Fibroblast of pulmonary artery (primary cell): ENCODE results near the gene DACT2.

Experiments
- DNase-seq: peaks from one replicate; pipeline ENCODE4 v3.0.0-alpha.2; 2010; ENCODE audit warnings: low read depth
- H3K4me3 ChIP-seq: replicated peaks from 2 replicates; pipeline ENCODE4 v1.5.1; 2011; ENCODE audit warnings: low read depth, mild to moderate bottlenecking, control low read depth, low read length, moderate library complexity
- TF ChIP-seq, protein P1 (sequence below): IDR thresholded peaks from 2 replicates; pipeline ENCODE4 v1.5.1; 2011; ENCODE audit warnings: mild to moderate bottlenecking, control low read depth, low read length, inconsistent platforms; ENCODE audit errors: missing control alignments

The DACT2 gene

DNA sequence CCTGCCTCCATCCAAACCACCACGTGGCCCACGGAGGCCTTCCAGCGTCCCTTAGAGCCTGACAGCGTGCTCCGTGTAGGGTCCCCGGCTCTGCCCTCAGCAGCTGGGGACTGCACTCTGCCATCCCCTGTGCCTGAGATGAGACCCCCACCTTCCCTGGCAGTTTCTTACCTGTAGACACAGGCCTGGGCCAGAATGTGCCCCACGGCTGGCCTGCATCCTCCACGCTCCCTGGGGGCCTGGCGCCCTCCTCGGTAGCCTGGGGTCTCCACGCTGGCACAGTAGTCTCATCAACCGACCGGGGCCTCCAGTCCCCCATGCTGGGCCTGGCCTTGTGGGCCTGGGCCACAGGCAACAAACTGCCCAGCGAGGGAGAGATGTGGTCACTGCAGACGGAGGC, 9.6 kb downstream of the DACT2 start:
- TF ChIP-seq, protein P1, sequence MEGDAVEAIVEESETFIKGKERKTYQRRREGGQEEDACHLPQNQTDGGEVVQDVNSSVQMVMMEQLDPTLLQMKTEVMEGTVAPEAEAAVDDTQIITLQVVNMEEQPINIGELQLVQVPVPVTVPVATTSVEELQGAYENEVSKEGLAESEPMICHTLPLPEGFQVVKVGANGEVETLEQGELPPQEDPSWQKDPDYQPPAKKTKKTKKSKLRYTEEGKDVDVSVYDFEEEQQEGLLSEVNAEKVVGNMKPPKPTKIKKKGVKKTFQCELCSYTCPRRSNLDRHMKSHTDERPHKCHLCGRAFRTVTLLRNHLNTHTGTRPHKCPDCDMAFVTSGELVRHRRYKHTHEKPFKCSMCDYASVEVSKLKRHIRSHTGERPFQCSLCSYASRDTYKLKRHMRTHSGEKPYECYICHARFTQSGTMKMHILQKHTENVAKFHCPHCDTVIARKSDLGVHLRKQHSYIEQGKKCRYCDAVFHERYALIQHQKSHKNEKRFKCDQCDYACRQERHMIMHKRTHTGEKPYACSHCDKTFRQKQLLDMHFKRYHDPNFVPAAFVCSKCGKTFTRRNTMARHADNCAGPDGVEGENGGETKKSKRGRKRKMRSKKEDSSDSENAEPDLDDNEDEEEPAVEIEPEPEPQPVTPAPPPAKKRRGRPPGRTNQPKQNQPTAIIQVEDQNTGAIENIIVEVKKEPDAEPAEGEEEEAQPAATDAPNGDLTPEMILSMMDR = no peak
- H3K4me3 ChIP-seq = no peak overlapping the region
- no peak for DNase-seq

DNA sequence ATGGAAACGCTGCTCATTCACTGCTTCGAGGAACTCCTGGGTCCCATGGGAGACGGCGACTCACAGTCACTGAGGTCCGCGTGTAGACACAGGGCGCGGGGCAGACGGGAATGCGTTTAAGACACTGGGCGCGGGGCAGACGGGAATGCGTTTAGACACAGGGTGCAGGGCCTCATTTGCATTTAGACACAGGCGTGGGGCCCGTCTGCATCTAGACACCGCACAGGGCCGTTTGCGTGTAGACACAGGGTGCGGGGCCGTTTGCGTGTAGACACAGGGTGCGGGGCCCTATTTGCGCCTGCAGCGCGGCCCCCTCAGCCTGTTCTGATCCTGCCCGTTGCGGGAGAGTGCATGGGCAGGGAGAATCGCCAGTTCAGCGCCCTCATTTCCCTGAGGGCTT, 10.4 kb downstream of the DACT2 start:
- H3K4me3 ChIP-seq = no peak overlapping the region
- no peak for DNase-seq
- TF ChIP-seq, protein P1 = no peak

DNA sequence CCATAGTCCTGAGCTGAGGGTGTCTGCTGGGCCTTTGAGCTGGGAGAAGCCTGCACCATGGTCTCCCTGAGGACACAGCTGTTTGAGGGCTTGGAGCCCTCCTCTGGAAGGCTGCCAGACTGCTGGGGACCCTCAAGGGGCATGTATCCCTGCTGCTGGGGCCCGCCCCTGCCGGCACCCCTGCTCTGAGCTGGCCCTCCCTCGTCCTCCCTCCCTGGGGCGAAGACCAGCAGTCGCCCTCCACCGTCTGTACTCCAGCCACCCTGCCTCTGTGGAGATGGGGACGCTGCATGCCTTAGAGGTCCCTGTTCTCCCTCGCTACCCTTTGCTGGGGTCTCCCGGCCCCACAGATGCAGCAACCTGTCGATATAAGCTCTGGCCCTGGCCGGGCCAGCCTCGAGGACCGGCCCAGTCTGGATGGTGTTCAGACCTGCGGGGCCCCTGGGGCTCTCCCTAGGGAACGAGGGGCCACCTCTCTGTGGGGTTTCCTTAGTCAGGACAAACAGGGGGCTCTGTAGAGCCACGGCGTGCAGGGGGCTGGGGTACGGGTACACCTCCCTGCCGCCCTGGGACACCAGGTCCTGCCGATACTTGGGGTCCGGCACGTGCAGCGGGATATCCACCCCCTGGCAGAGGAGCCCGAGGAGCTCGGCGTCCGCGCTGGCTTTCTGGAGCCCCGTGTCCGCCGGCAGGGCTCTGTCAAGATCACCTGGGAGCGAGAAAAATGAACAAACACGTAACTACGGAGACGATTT, 11.0 kb downstream of the DACT2 start:
- TF ChIP-seq, protein P1 = no peak
- no peak for DNase-seq

DNA sequence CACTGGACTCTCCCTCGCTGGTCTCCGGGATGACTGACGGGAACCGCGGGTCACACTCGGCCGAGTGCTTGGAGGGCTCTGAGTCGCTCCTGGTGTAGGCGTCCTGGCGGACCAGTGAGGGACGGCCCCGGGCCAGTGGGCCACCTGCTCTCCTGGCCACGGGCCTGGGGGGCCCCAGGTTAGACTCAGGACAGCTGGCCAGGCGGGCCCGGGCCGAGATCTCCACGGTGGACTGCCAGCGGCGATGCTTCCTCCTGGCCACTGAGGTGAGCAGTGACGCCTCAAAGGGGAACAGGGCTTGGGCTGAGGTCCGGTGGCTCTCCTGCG, 11.9 kb downstream of the DACT2 start:
- no peak for DNase-seq
- H3K4me3 ChIP-seq = no peak overlapping the region
- TF ChIP-seq, protein P1 = no peak

More for the DNA sequence above, 11.0 kb downstream of the DACT2 start:
- H3K4me3 ChIP-seq = no peak overlapping the region

DNA sequence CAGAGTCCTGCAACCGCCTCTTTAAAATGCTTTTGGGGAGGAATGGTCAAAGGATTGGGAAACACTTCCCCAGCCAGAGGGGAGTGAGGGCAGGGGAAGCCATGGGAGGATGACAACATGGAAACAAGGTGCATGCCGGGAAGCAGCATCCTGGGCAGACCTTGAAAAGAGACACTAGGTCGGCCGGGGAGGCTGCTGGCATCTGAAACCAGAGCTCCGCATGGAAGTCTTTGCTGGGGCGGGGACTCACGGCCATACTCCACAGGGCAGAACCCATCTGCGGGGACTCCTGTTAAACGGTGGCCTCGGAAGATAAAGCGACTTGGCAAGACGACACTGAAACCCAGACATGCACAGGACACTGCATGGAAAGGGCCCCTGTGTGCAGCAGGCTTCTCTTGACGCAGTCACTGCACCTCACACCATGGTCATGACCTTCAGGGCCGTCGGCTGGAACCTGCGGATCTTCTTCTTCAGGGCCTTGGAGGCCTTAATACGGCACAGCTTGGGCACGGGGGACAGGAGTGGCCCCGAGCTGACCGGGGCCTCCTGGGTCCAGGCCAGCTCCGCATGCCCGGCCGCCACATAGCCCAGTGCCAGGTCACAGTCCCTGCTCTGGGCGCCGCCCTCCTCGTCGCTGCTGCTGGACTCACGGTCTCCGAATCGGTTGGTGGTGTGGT, 12.4 kb downstream of the DACT2 start:
- TF ChIP-seq, protein P1 = no peak
- no peak for DNase-seq
- H3K4me3 ChIP-seq = no peak overlapping the region

DNA sequence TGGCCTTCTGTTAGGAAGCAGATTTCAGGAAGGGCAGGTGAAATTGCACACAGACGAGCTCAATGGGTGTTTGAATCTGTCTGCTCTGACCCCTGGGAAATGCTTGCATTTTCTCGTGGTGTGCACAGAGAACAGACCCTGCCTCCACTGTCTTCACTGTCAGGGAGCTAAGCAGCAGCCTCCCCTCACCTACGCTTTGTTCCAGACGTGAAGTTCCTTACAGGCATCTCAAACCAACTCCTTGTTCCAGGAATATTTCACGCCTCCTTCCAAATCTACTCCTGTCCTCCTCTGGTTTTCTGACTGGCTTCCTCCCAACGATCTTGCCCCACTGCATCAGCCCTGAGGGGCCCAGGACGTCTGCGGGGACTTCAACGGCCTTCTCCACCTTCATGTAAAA, 13.7 kb downstream of the DACT2 start:
- DNase-seq = no peak
- no peak overlapping the region for H3K4me3 ChIP-seq
- TF ChIP-seq, protein P1 = no peak
